Stimulated activated CD4-positive, alpha-beta T cell treated with anti-CD3 and anti-CD28 coated beads, Interleukin-1b, Interleukin-23, amount 100 ng/mL, for 24 hours (primary cell): ENCODE measurements around the gene SEC63.
A peak's percentile ranks its signal among the peaks of the same experiment; 100 is the strongest.
"Not testable (repeated sequence)": the region's sequence is repeated elsewhere in the genome, so short reads cannot be mapped to it uniquely, and the experiment has no call there.

Source experiments
- DNase-seq, 4 experiments: peaks; one replicate each; pipeline ENCODE4 v3.0.0-alpha.2; 2020; ENCODE audit warnings: low read depth in 4 of 4, low spot score in 1 of 4

Gene SEC63

DNA sequence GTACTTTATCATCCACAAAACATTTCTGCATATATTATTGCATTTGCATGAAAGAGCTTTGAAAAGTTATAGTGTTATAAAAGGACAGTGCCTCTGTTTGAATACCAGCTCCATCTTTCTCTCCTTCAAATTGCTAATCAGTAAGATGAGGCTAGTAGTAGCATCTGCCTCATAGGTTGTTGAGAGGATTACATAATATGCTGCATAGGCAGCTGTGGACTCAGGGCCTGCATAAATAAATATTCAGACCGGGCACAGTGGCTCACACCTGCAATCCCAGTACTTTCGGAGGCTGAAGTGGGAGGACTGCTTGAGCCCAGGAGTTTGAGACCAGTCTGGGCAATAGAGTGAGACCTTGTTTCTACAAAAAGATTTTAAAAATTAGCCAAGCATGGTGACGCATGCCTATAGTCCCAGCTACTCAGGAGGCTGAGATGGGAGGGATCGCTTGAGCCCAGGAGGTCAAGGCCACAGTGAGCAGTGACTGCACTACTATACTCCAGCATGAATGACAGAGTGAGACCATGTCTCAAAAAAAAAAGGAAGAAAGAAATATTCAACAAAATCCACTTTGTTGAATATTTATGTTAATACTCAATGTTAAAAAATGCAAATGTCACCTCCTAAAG, 18.3 kb upstream of the SEC63 start:
- DNase-seq: no peak

- no peak for DNase-seq
Measured at GRCh38 chr6:107973594-107973993, 15.6 kb upstream of the SEC63 start.

GRCh38 chr6:107972413-107973096, 14.5 kb upstream of the SEC63 start:
- no peak for DNase-seq

DNA sequence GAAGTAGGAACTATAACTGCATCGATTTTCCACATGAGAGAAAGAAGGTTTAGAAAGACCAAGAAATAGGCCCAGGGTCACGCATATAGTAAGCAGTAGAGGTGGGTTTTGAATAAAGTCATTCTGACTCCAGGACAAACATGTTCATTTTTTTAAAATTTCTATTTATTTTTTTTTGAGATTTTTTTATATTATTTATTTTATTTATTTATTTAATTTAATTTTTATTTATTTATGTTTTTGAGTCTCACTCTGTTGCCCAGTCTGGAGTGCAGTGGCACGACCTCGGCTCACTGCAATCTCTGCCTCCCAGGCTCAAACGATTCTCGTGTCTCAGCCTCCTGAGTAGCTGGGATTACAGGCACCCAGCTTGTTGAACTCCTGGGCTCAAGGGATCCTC, 13.2 kb upstream of the SEC63 start:
- DNase-seq: no peak

DNA sequence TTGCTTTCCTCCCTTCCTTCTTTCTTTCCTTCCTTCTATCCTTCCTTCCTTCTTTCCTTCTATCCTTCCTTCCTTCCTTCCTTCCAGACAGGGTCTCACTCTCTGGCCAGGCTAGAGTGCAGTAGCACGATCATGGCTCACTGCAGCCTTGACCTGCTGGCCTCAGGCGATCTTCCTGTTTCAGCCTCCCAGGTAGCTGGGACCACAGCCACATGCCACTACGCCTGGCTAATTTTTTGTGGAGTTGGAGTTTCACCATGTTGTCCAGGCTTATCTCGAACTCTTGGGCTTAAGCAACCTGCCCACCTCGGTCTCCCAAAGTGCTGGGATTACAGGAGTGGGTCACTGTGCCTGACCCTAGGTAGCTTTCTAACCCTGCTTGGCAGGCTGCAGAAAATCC, 12.2 kb upstream of the SEC63 start:
- DNase-seq: no peak

DNA sequence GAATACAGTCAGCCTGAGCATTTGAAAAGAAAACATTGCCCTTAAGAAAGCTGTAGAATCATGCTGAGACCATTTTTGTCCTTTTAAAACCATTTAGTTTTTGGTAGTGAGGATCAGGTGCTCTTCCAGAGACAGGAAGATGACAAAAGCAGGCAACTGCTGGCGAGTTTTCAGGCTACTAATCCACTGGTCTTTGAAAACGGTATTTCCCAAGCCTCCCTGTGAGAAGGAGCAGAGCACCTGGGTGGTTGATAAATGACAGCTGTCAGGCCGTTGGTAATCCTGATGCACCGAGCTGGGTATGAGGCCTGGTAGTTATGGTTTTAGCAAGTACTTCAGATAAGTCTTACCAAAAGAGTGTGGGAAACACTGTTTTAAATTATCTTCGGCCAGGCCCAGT, 10.1 kb upstream of the SEC63 start:
- no peak for DNase-seq

DNA sequence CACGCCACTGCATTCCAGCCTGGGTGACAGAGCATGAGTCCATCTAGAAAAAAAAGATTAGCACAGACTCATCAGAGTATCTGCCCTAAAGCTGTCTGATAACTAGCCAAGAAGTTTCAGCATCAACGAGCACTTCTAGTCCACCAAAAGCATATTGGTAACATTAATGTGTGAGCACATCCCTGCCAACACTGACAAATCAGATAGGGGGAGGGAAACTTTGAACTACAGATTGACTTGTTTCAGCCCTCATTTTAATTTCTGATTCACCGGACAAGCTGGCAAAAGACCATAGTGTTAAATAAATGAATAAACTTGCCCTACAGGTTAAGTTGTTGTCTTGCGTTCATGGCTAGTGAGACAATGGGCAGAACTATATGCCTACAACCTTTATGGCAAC, 7.7 kb upstream of the SEC63 start:
- no peak for DNase-seq

- DNase-seq: no peak
Measured at GRCh38 chr6:107962723-107963122, 4.7 kb upstream of the SEC63 start.

GRCh38 chr6:107959392-107959791, 1.4 kb upstream of the SEC63 start:
- no peak for DNase-seq

DNA sequence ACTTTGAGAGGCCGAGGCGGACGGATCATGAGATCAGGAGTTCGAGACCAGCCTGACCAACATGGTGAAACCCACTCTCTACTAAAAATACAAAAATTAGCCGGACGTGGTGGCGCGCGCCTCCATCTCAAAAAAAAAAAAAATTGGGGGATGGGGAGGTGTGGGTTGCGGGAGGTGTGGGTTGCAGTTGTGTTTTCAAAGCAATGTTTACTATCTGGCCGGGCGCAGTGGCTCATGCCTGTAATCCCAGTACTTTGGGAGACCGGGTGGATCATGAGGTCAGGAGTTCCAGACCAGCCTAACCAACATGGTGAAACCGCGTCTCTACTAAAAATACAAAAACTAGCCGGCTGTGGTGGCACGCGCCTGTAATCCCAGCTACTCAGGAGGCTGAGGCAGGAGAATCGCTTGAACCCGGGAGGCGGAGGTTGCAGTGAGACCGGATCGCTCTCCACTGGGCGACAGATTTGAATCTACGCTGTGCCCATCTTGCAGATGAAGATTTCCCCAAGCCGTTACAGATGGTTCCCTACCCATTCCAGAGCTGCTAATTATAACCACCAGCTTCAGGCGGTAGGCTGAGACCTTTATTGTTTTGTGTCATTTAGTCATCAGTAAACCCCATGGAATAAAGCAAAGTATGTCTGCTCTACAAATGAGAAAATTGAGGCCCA, 818 bp upstream of the SEC63 start:
- DNase-seq: not testable (repeated sequence)

GRCh38 chr6:107957308-107957908, 600 bp downstream of the SEC63 start:
- peak; percentile 20 to 50 (median 36) for DNase-seq

- no peak for DNase-seq
Measured at GRCh38 chr6:107956586-107957307, 1.3 kb downstream of the SEC63 start.

DNA sequence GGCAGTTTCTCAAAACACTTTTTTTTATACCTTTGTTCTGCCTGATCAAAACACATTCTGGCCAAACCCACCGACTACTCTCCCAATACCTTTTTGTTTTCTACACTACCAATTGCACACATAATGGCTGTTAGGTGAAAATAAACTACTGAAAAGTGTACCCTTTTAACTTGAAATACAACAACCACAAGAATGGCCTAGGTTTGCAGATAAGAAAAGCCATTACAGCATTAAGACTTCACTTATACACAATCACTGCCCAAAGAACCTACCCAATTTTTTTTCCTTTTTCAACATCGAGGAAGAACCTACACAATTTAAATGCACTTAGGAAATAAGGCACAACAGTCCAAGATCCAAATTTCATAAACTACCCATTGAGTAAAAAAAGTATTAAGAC, 1.8 kb downstream of the SEC63 start:
- DNase-seq: no peak

- DNase-seq: not testable (repeated sequence)
Measured at GRCh38 chr6:107953858-107954414, 4.1 kb downstream of the SEC63 start.

GRCh38 chr6:107943626-107944439, 14.2 kb downstream of the SEC63 start:
- DNase-seq: no peak

DNA sequence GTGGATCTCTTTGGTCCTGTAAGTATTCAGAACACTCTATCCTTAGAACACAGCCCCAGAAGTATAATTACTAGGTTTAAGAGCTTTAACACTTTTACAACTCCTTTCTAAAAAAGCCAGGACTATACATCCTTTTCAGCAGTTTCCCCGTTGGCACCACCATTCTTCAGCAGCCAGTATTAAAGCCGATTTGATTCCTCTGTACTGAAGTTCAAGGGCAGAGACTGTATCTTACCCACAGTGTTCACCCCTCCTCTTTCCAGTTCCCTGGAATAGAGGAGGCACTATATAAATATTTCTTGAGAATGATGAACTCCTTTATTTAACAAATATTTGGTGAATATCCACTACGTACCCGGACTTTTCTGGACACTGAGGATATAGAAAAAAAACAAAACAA, 15.9 kb downstream of the SEC63 start:
- no peak for DNase-seq

DNA sequence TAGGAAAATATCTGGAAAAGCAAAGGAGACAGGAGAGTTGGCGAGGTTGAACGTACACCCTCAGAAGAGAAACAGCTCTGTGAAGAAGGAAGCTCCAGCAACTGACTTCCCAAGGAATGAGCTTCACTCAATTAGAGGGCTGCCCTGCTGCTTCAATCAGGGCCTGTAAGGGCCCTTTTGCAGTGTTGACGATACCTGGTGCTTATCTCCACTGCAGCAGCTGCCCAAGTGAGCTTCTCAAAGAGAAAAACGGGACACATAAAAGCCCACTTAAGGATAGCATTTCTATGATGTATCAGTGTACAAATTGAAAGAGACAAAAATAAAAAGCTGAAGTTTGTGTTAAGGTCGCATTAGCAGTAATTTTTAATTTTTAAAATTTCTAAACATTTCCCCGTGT, 16.4 kb downstream of the SEC63 start:
- DNase-seq: no peak

- no peak for DNase-seq
Measured at GRCh38 chr6:107941199-107941598, 16.8 kb downstream of the SEC63 start.

- DNase-seq: not testable (repeated sequence)
Measured at GRCh38 chr6:107936910-107937292, 21.1 kb downstream of the SEC63 start.

DNA sequence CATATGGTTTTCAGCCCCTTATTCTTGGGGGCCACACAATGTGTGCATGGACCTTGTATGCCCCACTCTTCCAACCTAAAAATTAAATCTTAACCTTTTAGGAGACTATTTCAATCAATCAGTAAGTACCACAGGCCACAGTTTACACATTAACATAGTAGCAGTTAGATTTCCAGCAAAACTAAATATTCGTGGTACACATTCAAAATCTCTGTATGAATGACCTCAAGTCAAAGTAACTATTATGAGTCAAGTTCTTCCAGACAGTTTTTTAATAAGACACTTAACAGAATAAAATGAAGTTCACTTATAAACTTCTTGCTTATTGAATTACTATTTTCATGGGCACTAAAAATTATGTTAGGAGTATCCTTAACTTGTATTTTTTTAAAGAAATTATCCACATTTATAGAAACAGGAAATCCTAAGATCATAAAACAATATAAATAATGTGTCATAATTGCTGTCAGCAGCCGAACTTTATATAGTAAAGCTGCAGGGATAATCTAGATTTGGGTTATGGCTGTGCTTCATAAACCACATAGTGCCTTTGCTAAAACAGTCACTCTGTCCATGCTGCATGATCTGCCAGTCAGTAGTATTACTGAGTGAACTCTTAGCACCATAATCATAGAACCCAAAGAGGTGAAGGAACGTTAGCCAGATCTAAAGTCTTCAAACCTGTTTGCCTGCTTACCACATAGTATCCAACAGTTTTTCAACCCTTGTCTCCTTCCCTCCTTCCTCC, 21.7 kb downstream of the SEC63 start:
- DNase-seq: no peak
